Smooth muscle cell (in vitro differentiated cells): Measurements from ENCODE around the gene TENT5A. TPM values are rescaled to one million over a fixed set of nuclear protein-coding genes. Genes with fewer than 3 reads are reported as not detected.

ENCODE experiments used
- DNase-seq: peaks from one replicate; lab custom pipeline; 2025; ENCODE audit not compliant: unreplicated experiment; lab: John Stamatoyannopoulos, UW
- H2AFZ ChIP-seq: fragments of 200-600 bp; sonication (generic); 2 replicates; pipeline ENCODE4 v1.6.0; 2016; ENCODE audit warnings: antibody characterized with exemption, low read depth, mild to moderate bottlenecking
- H3F3A ChIP-seq: fragments of 200-600 bp; sonication (generic); 2 replicates; pipeline ENCODE4 v1.6.0; 2017; ENCODE audit warnings: antibody characterized with exemption, low read depth
- H3K27ac ChIP-seq: fragments of 200-600 bp; sonication (generic); 2 replicates; pipeline ENCODE4 v1.5.1; 2016; ENCODE audit warnings: low read depth, mild to moderate bottlenecking
- H3K27me3 ChIP-seq: fragments of 200-600 bp; sonication (generic); 2 replicates; pipeline ENCODE4 v1.6.1; 2016; ENCODE audit warnings: low read depth, mild to moderate bottlenecking
- H3K36me3 ChIP-seq: fragments of 200-600 bp; sonication (generic); 2 replicates; pipeline ENCODE4 v1.5.1; 2016; ENCODE audit warnings: low read depth
- H3K4me1 ChIP-seq: fragments of 200-600 bp; sonication (generic); 2 replicates; pipeline ENCODE4 v1.5.1; 2016; ENCODE audit warnings: low read depth
- H3K4me2 ChIP-seq: fragments of 200-600 bp; sonication (generic); 2 replicates; pipeline ENCODE4 v1.6.0; 2016; ENCODE audit warnings: mild to moderate bottlenecking
- H3K4me3 ChIP-seq: fragments of 200-600 bp; sonication (generic); 2 replicates; pipeline ENCODE4 v1.5.1; 2016; ENCODE audit warnings: mild to moderate bottlenecking
- H3K79me2 ChIP-seq: fragments of 200-600 bp; sonication (generic); 2 replicates; pipeline ENCODE4 v1.6.0; 2016; ENCODE audit warnings: low read depth, mild to moderate bottlenecking
- H3K9ac ChIP-seq: fragments of 200-600 bp; sonication (generic); 2 replicates; pipeline ENCODE4 v1.6.0; 2016; ENCODE audit warnings: low read depth
- H3K9me3 ChIP-seq: fragments of 200-600 bp; sonication (generic); replicated peaks from 2 replicates; pipeline ENCODE4 v1.5.1; 2016; ENCODE audit warnings: low read depth
- H4K20me1 ChIP-seq: fragments of 200-600 bp; sonication (generic); 2 replicates; pipeline ENCODE4 v1.6.0; 2016; ENCODE audit warnings: low read depth
- CTCF ChIP-seq: fragments of 200-600 bp; sonication (generic); IDR thresholded peaks from 2 replicates; pipeline ENCODE4 v1.5.1; 2017; ENCODE audit warnings: borderline replicate concordance, mild to moderate bottlenecking, antibody characterized with exemption; ENCODE audit not compliant: insufficient read depth, poor library complexity, severe bottlenecking
- WGBS: methylation state at CpG from one replicate; pipeline ENCODE4 v1.1.7; 2016; ENCODE audit warnings: low lambda C conversion rate; 5-methylcytosine and 5-hydroxymethylcytosine counted together
- polyA plus RNA-seq: library from polyadenylated mRNA; unstranded; fragments of >200 nt; fragmentation: Nextera tagmentation; extraction: Ambion mirVana; gene quantifications from 2 replicates; pipeline ENCODE4 v1.2.1, GENCODE V29; 2016
- total RNA-seq: library from RNA; depleted of rRNA; stranded (reverse); fragments of >200 nt; gene quantifications from 2 replicates; pipeline ENCODE4 v1.2.3, GENCODE V29; 2014

The TENT5A gene
- total and polyA plus RNA-seq, 2 experiments from 2014 or later, result 123 to 151 TPM

GRCh38 chr6:81759782-81760181 lies 7.3 kb upstream of the TENT5A start:
- no peak for DNase-seq
- H3K4me1 ChIP-seq, result peaks cover 59% of the 10 kb centered on the region
- peak overlapping the region; percentile 88 for H3K9ac ChIP-seq
- H3K27ac ChIP-seq, result peak overlapping the region; percentile 97
- H2AFZ ChIP-seq, result no peak overlapping the region
- no peaks in the 10 kb centered on the region for H3K79me2 ChIP-seq
- H3K4me2 ChIP-seq, result peak overlapping the region; percentile 70
- H3K4me3 ChIP-seq, result no peak overlapping the region
- peaks cover 40% of the 10 kb centered on the region for H3F3A ChIP-seq
- no peaks in the 10 kb centered on the region for H4K20me1 ChIP-seq
- 0% methylated on average over 2 of the region's 2 CpGs for WGBS
- TF ChIP-seq CTCF, result no peak
- H3K27me3 ChIP-seq, result no peaks in the 10 kb centered on the region
- no peaks in the 10 kb centered on the region for H3K9me3 ChIP-seq
- no peaks in the 10 kb centered on the region for H3K36me3 ChIP-seq

- H3K9me3 ChIP-seq, result no peaks in the 10 kb centered on the region
- no peaks in the 10 kb centered on the region for H3K27me3 ChIP-seq
- H3K4me1 ChIP-seq, result peaks cover 63% of the 10 kb centered on the region
- peak overlapping the region; percentile 21 for H3K9ac ChIP-seq
- no peaks in the 10 kb centered on the region for H3K36me3 ChIP-seq
- 63% methylated on average over 4 of the region's 4 CpGs for WGBS
- no peaks in the 10 kb centered on the region for H4K20me1 ChIP-seq
- no peak overlapping the region for H3K4me3 ChIP-seq
- no peaks in the 10 kb centered on the region for H3K79me2 ChIP-seq
- H2AFZ ChIP-seq, result peak overlapping the region; percentile 35
- H3K27ac ChIP-seq, result peak overlapping the region; percentile 97
- peaks cover 40% of the 10 kb centered on the region for H3F3A ChIP-seq
- H3K4me2 ChIP-seq, result peak overlapping the region; percentile 70
- DNase-seq, result no peak
- no peak for TF ChIP-seq CTCF
Measured at GRCh38 chr6:81758221-81758620, 5.7 kb upstream of the TENT5A start.

GRCh38 chr6:81756690-81757089 lies 4.2 kb upstream of the TENT5A start:
- peaks cover 8% of the 10 kb centered on the region for H4K20me1 ChIP-seq
- H3K9me3 ChIP-seq, result no peaks in the 10 kb centered on the region
- DNase-seq, result no peak
- H3K27me3 ChIP-seq, result no peaks in the 10 kb centered on the region
- TF ChIP-seq CTCF, result no peak
- peak overlapping the region; percentile 98 for H3K27ac ChIP-seq
- peaks cover 51% of the 10 kb centered on the region for H3K4me1 ChIP-seq
- peaks cover 7% of the 10 kb centered on the region for H3K79me2 ChIP-seq
- H3K4me2 ChIP-seq, result peak overlapping the region; percentile 70
- no peaks in the 10 kb centered on the region for H3K36me3 ChIP-seq
- WGBS, result 46% methylated on average over 1 of the region's 1 CpG
- peaks cover 27% of the 10 kb centered on the region for H3F3A ChIP-seq
- H3K4me3 ChIP-seq, result no peak overlapping the region
- no peak overlapping the region for H3K9ac ChIP-seq
- H2AFZ ChIP-seq, result no peak overlapping the region

- Histone ChIP-seq H3K4me1 (peaks cover 42% of the 10 kb centered on the region), H3K9ac (no peak overlapping the region), H3K4me2 (peak overlapping the region; percentile 16), H3K4me3 (no peak overlapping the region), H3K27me3 (no peaks in the 10 kb centered on the region), H3K27ac (peak overlapping the region; percentile 98), H3K79me2 (peaks cover 19% of the 10 kb centered on the region), H2AFZ (no peak overlapping the region), H3F3A (peaks cover 21% of the 10 kb centered on the region), H3K9me3 (no peaks in the 10 kb centered on the region), H3K36me3 (no peaks in the 10 kb centered on the region), H4K20me1 (peaks cover 19% of the 10 kb centered on the region)
- DNase-seq, result no peak
- WGBS, result 43% methylated on average over 3 of the region's 3 CpGs
- TF ChIP-seq CTCF, result no peak
Measured at GRCh38 chr6:81755551-81755950, 3.1 kb upstream of the TENT5A start.
